ENCODE measurements around the gene HIVEP2.

DNA sequence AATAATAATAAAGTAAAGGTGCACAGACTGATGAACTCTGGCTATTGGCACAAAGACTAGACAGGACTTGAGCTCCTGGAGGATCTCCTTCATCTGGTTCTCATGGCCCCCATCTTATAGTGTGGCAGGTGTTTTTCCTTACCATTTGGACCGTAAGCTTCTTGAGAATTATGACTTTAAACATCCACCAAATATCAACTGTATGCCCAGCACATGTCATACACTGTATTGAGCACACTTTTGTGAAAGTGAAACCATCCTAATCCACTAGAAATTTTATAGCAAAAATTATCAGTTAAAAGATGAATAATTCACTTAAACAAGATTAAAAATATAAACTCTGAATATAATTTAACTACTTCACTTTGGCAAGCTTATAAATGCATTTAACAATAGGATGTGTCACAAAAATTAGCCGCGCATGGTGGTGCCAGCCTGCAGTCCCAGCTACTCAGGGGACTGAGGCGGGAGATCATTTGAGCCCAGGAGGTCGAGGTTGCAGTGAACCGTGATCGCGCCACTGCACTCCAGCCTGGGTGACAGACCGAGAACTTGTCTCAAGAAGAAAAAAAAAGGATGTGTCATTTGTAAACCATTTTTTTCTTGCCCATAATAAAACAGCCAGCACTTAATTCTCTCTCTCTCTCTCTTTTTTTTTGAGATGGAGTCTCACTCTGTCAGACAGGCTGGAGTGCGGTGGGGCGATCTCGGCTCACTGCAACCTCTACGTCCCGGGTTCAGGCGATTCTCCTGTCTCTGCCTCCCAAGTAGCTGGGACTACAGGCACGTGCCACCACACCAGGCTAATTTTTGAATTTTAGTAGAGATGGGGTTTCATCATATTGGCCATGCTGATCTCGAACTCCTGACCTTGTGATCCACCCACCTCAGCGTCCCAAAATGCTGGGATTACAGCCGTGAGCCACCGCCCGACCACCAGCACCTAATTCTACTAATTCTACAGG is 9.1 kb downstream of the HIVEP2 start:
- TF ChIP-seq, protein P1, sequence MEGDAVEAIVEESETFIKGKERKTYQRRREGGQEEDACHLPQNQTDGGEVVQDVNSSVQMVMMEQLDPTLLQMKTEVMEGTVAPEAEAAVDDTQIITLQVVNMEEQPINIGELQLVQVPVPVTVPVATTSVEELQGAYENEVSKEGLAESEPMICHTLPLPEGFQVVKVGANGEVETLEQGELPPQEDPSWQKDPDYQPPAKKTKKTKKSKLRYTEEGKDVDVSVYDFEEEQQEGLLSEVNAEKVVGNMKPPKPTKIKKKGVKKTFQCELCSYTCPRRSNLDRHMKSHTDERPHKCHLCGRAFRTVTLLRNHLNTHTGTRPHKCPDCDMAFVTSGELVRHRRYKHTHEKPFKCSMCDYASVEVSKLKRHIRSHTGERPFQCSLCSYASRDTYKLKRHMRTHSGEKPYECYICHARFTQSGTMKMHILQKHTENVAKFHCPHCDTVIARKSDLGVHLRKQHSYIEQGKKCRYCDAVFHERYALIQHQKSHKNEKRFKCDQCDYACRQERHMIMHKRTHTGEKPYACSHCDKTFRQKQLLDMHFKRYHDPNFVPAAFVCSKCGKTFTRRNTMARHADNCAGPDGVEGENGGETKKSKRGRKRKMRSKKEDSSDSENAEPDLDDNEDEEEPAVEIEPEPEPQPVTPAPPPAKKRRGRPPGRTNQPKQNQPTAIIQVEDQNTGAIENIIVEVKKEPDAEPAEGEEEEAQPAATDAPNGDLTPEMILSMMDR (conservative IDR thresholded peaks at IDR 0.05 in 1 of 2, IDR thresholded peaks at IDR 0.05 in 1 of 2; ENCODE audit: low read depth in 1 of 2, low read length in 2 of 2): no peak
- TF ChIP-seq EZH2 (IDR thresholded peaks at IDR 0.05; ENCODE audit: low read length, missing control alignments): no peak

All from fibroblast of lung (primary cell).